ENCODE results near the gene ELOVL6. TPM values are rescaled to one million over a fixed set of nuclear protein-coding genes. Genes with fewer than 3 reads are reported as not detected.

Gene ELOVL6
- total RNA-seq, 1 donor from 2014 or later = 7.3 TPM

GRCh38 chr4:110099638-110100037, 98.8 kb downstream of the ELOVL6 start:
- no peaks in the 10 kb centered on the region for H3K27me3 Mint-ChIP-seq (ENCODE audit: unreplicated experiment)

GRCh38 chr4:110096405-110096804, 102.0 kb downstream of the ELOVL6 start:
- Mint-ChIP-seq H3K27me3 (ENCODE audit: unreplicated experiment) (no peaks in the 10 kb centered on the region), H3K4me1 (ENCODE audit: unreplicated experiment) (peaks cover 18% of the 10 kb centered on the region), H3K36me3 (ENCODE audit: unreplicated experiment) (no peaks in the 10 kb centered on the region), H3K4me3 (ENCODE audit: unreplicated experiment) (no peak overlapping the region), H3K9me3 (ENCODE audit: unreplicated experiment) (no peaks in the 10 kb centered on the region), H3K27ac (ENCODE audit: unreplicated experiment) (no peak overlapping the region)
- no peak for TF ChIP-seq CTCF (IDR thresholded peaks at IDR 0.05)
- DNase-seq (ENCODE audit: extremely low spot score, unreplicated experiment) = no peak

More at GRCh38 chr4:110099638-110100037, 98.8 kb downstream of the ELOVL6 start:
- Mint-ChIP-seq H3K9me3 (ENCODE audit: unreplicated experiment) (no peaks in the 10 kb centered on the region), H3K4me3 (ENCODE audit: unreplicated experiment) (no peak overlapping the region), H3K27ac (ENCODE audit: unreplicated experiment) (no peak overlapping the region), H3K4me1 (ENCODE audit: unreplicated experiment) (peaks cover 11% of the 10 kb centered on the region), H3K36me3 (ENCODE audit: unreplicated experiment) (peaks cover 2% of the 10 kb centered on the region)
- no peak for DNase-seq (ENCODE audit: extremely low spot score, unreplicated experiment)
- TF ChIP-seq CTCF (IDR thresholded peaks at IDR 0.05) = no peak

- no peak for TF ChIP-seq CTCF (IDR thresholded peaks at IDR 0.05)
- no peaks in the 10 kb centered on the region for H3K9me3 Mint-ChIP-seq (ENCODE audit: unreplicated experiment)
- H3K27ac Mint-ChIP-seq (ENCODE audit: unreplicated experiment) = no peak overlapping the region
- no peak for DNase-seq (ENCODE audit: extremely low spot score, unreplicated experiment)
- no peaks in the 10 kb centered on the region for H3K36me3 Mint-ChIP-seq (ENCODE audit: unreplicated experiment)
- H3K27me3 Mint-ChIP-seq (ENCODE audit: unreplicated experiment) = no peaks in the 10 kb centered on the region
- peaks cover 35% of the 10 kb centered on the region for H3K4me1 Mint-ChIP-seq (ENCODE audit: unreplicated experiment)
- H3K4me3 Mint-ChIP-seq (ENCODE audit: unreplicated experiment) = no peak overlapping the region
Observed at GRCh38 chr4:110092646-110093045, 105.8 kb downstream of the ELOVL6 start.

- Mint-ChIP-seq H3K27ac (ENCODE audit: unreplicated experiment) (peak overlapping the region; percentile 5), H3K36me3 (ENCODE audit: unreplicated experiment) (no peaks in the 10 kb centered on the region), H3K27me3 (ENCODE audit: unreplicated experiment) (no peaks in the 10 kb centered on the region), H3K4me1 (ENCODE audit: unreplicated experiment) (peaks cover 46% of the 10 kb centered on the region), H3K4me3 (ENCODE audit: unreplicated experiment) (no peak overlapping the region), H3K9me3 (ENCODE audit: unreplicated experiment) (no peaks in the 10 kb centered on the region)
- DNase-seq (ENCODE audit: extremely low spot score, unreplicated experiment) = no peak
- TF ChIP-seq CTCF (IDR thresholded peaks at IDR 0.05) = no peak
Observed at GRCh38 chr4:110091434-110092140, 106.8 kb downstream of the ELOVL6 start.

- no peak overlapping the region for H3K4me3 Mint-ChIP-seq (ENCODE audit: unreplicated experiment)
- no peak for DNase-seq (ENCODE audit: extremely low spot score, unreplicated experiment)
Observed at GRCh38 chr4:110088670-110089069, 109.7 kb downstream of the ELOVL6 start.

More at GRCh38 chr4:110088670-110089069, 109.7 kb downstream of the ELOVL6 start:
- H3K27ac Mint-ChIP-seq (ENCODE audit: unreplicated experiment) = peak overlapping the region; percentile 41
- H3K9me3 Mint-ChIP-seq (ENCODE audit: unreplicated experiment) = no peaks in the 10 kb centered on the region
- H3K27me3 Mint-ChIP-seq (ENCODE audit: unreplicated experiment) = no peaks in the 10 kb centered on the region
- H3K36me3 Mint-ChIP-seq (ENCODE audit: unreplicated experiment) = no peaks in the 10 kb centered on the region
- H3K4me1 Mint-ChIP-seq (ENCODE audit: unreplicated experiment) = peaks cover 40% of the 10 kb centered on the region
- TF ChIP-seq CTCF (IDR thresholded peaks at IDR 0.05) = no peak
